Lower leg skin (tissue), 4 donors: ENCODE data around the gene ERBB2. TPM values are rescaled to one million over a fixed set of nuclear protein-coding genes. Genes with fewer than 3 reads are reported as not detected.

Source experiments
- DNase-seq, 2 donors: peaks; one replicate each; pipeline ENCODE4 v3.0.0-alpha.2; 2019; ENCODE audit warnings: low spot score in 2 of 2
- H3K4me3 ChIP-seq: fragments of 200-600 bp; sonication (generic); 2 replicates; pipeline ENCODE4 v1.5.1; 2017; ENCODE audit warnings: mild to moderate bottlenecking, low read depth; ENCODE audit not compliant: poor library complexity, severe bottlenecking
- CTCF ChIP-seq, 3 donors: fragments of 450-650 bp; IDR thresholded peaks; one replicate each; pipeline ENCODE4 v1.5.1; 2016; ENCODE audit warnings: antibody characterized with exemption in 3 of 3, mild to moderate bottlenecking in 3 of 3, moderate library complexity in 2 of 3
- POLR2A ChIP-seq, 2 donors: fragments of 450-650 bp; IDR thresholded peaks; one replicate each; pipeline ENCODE4 v1.6.1; 2016 to 2017; ENCODE audit warnings: antibody characterized with exemption in 2 of 2, mild to moderate bottlenecking in 1 of 2, moderate library complexity in 1 of 2
- WGBS, 2 donors: methylation state at CpG; one replicate each; pipeline ENCODE4 v1.1.5; 2018; 5-methylcytosine and 5-hydroxymethylcytosine counted together
- intact Hi-C: fragments of 100-400 bp; cut with DNase I; formaldehyde crosslinking; loops from one replicate; pipeline ENCODE4 v1.15.0; 2023; ENCODE audit warnings: low total_unique reads
- total RNA-seq, 4 donors: library from RNA; depleted of rRNA; stranded (reverse); fragments of >200 nt; gene quantifications; one replicate each; pipeline ENCODE4 v1.1.0, GENCODE V29; 2016

Gene ERBB2
- total RNA-seq, 4 donors from 2014 or later, result 181 to 244 (median 191) TPM

GRCh38 chr17:39653662-39654331 is 46.1 kb upstream of the ERBB2 start:
- TF ChIP-seq CTCF (IDR thresholded peaks at IDR 0.05) (peak in 1 of 3 donors; percentile 20), POLR2A (IDR thresholded peaks at IDR 0.05) (no peak)
- intact Hi-C loops, result no loop called here
- no peak overlapping the region for H3K4me3 ChIP-seq
- 71 to 72% methylated on average over 14 of the region's 14 CpGs for WGBS, 2 donors
- DNase-seq, result peak in 1 of 2 donors; percentile 92

GRCh38 chr17:39655105-39655504 is 44.8 kb upstream of the ERBB2 start:
- WGBS, 2 donors, result 90 to 92% methylated on average over 2 of the region's 2 CpGs
- no peak for DNase-seq
- TF ChIP-seq CTCF (IDR thresholded peaks at IDR 0.05) (no peak), POLR2A (IDR thresholded peaks at IDR 0.05) (no peak)
- H3K4me3 ChIP-seq, result no peak overlapping the region
- intact Hi-C loops, result no loop called here

- no peak overlapping the region for H3K4me3 ChIP-seq
- DNase-seq, result no peak
- TF ChIP-seq POLR2A (IDR thresholded peaks at IDR 0.05) (no peak), CTCF (IDR thresholded peaks at IDR 0.05) (no peak)
- intact Hi-C loops, result no loop called here
- 89 to 95% methylated on average over 10 to 11 of the region's 11 CpGs for WGBS, 2 donors
Observed at GRCh38 chr17:39658346-39658745, 41.5 kb upstream of the ERBB2 start.

- no peak overlapping the region for H3K4me3 ChIP-seq
- DNase-seq, result no peak
- TF ChIP-seq CTCF (IDR thresholded peaks at IDR 0.05) (no peak), POLR2A (IDR thresholded peaks at IDR 0.05) (no peak)
- 91 to 94% methylated on average over 3 of the region's 3 CpGs for WGBS, 2 donors
- intact Hi-C loops, result no loop called here
Observed at GRCh38 chr17:39658760-39659159, 41.1 kb upstream of the ERBB2 start.

GRCh38 chr17:39659279-39660010 is 40.4 kb upstream of the ERBB2 start:
- no peak for TF ChIP-seq CTCF (IDR thresholded peaks at IDR 0.05)
- no peak for TF ChIP-seq POLR2A (IDR thresholded peaks at IDR 0.05)
- WGBS, 2 donors, result 62 to 68% methylated on average over 15 of the region's 15 CpGs
- intact Hi-C loops, result no loop called here
- DNase-seq, result no peak
- no peak overlapping the region for H3K4me3 ChIP-seq
